HG02759 (cell line): ENCODE measurements around the gene NEURL1.

ENCODE experiments used
- ATAC-seq: cut with Tn5 transposase; IDR thresholded peaks from one replicate; pipeline ENCODE4 v1.9.1; 2021; ENCODE audit warnings: mild to moderate bottlenecking, moderate library complexity; ENCODE audit not compliant: unreplicated experiment

NEURL1 gene

DNA sequence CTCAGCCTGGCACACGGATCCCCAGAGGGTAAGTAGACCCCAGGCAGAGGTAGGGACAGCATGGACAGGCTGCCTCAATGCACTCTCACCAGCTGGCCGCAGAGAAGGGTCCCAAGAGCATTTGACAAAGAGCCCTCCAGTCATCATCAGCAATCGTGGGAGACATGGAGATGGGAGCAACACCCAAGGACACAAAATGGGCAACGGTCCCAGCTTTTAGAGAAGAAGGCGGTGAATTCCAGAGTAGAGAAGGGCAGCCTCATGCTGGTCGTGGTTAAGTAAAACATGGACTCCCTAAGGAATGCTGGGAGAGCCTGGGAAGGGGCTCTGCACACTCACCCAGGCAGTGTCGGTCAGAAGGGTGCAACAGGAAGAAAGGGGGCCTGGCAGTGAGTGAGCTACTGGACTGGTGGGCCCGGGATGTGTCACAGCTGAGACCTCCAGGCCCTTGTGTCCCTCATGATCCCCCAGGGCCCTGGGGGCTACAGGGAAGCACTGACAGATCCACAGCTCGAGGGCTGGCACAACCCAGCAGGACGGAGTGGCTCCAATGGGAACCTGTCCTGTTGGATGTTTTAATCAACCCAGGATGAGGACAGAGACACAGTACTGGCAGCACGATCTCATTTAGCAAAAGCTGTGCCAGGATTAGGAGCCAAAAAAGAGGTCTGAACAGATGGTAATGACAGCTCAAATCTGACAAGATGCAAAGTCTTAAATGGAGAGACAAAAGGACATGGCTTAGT, 147.1 kb downstream of the NEURL1 start:
- no peak for ATAC-seq

DNA sequence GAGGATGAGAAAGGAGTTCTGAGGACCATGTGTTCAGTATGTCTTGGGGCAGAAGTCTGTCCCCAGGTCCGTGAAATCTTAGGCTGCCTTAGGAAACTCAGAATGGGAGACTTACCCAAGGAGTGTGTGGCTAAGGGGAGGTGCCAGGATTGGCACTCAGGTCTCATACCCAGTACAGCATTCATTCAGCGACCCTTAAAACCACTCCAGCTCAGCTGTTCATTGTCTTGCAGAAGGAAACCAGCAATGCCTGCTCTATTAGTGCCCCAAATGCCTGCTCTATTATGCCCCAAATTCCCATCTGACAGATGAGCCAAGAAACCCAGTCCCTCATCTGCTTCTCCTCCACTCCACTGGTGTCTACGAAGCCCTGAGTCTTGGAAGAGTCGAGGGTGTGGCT, 147.8 kb downstream of the NEURL1 start:
- no peak for ATAC-seq
